Stimulated activated CD8-positive, alpha-beta memory T cell treated with anti-CD3 and anti-CD28 coated beads, Interleukin-12 subunit alpha, Interleukin-12 subunit beta, amount 100 ng/mL, for 24 hours (primary cell): Measurements from ENCODE around the gene ROBO1.
"Not testable (repeated sequence)": the region's sequence is repeated elsewhere in the genome, so short reads cannot be mapped to it uniquely, and the experiment has no call there.

Experiments used
- DNase-seq: peaks from one replicate; pipeline ENCODE4 v3.0.0-alpha.2; 2020; ENCODE audit errors: extremely low read depth

ROBO1 gene

GRCh38 chr3:79314544-79314943, 453.3 kb downstream of the ROBO1 start:
- DNase-seq, result no peak

DNA sequence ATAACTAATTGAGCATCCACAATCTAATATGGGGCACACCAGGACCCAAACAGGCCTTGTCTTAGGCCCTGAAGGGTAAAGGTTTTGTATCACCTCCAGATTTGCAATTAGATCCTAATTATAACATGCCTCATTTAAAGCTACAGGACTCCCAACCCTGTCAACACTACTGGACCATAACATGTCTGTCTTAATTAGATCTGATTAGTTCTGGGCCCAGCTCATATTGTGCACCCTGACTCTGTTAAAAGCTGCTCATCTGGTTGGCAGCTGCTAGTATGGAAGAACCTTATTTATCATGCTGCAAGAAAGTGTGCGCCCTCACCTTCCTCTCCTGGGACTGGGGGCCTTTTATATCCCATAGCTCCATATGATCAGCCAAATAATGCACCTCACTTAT, 457.8 kb downstream of the ROBO1 start:
- no peak for DNase-seq

GRCh38 chr3:79306934-79307570, 460.7 kb downstream of the ROBO1 start:
- no peak for DNase-seq

- DNase-seq, result not testable (repeated sequence)
These were observed 467.7 kb downstream of the ROBO1 start for GRCh38 chr3:79299949-79300635.

DNA sequence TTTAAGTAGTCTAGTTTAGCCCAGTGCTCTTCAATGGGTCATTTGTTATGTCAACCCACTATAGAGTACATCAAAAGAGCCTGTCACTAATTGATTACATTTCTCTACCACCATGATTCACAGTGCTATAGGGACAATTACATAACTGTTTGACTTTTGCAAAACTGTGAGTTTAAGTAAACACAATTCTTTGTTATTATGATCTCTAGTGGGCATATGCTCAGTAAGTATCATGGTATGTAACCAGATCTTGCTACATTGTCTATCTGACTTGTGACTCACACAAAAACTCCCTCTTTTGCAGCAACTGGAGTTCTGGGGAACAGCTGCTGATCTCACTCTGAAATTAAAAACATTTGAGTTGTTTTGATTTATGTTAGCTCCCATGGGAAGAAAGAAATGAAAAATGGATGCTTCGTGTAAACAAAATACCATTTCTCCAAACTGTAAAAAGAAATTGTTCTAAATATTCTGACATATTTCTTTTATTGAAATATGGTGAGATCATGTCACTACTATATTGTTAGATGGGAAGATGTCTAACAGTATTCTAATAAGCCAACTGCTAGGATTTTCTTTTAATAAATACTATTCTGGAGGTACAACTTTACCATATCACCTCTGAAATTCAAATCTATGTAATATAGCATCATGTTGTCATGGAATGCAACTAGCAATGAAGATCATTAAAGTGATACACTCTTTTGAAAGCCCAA, 470.4 kb downstream of the ROBO1 start:
- no peak for DNase-seq

- no peak for DNase-seq
These were observed 480.9 kb downstream of the ROBO1 start for GRCh38 chr3:79286882-79287281.

DNA sequence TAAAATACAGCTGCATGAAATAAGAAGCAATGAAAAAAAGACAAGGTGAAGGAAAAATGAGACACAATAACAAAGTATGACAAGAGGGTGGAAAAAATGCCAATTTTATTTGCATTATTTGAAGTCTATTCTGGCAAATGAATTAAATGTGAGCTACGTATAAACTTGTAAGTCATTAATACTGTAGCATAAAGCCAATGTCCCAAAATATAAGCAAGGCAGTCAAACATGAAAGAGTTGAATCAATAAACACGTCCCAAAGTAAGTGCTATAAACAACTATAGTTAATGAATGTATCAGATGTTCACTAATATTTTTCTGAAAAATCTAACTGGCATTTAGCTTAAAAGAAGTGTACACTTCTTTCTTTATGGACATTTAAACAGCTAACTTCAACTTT, 481.9 kb downstream of the ROBO1 start:
- no peak for DNase-seq

GRCh38 chr3:79285380-79285779, 482.4 kb downstream of the ROBO1 start:
- no peak for DNase-seq

GRCh38 chr3:79284781-79285180, 483.0 kb downstream of the ROBO1 start:
- DNase-seq, result no peak

- no peak for DNase-seq
These were observed 489.1 kb downstream of the ROBO1 start for GRCh38 chr3:79278681-79279080.

GRCh38 chr3:79268422-79268821, 499.4 kb downstream of the ROBO1 start:
- no peak for DNase-seq

GRCh38 chr3:79264892-79265291, 502.9 kb downstream of the ROBO1 start:
- DNase-seq, result no peak

DNA sequence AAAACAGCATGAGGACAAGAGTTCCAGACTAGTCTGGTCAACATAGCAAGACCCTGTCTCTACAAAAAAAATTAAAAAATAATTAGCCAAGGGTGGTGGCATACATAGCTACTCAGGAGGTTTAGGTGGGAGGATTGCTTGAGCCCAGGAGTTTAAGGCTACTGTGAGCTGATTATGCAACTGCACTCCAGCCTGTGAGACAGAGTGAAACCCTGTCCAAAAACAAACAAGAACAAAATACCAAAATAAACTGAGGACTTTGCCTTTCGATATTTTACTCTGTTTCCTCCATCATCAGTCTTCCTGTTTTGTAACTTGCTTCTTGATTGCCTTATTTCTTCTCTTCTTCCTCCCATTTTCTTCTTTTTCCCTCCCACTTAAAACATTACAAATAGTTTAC, 504.4 kb downstream of the ROBO1 start:
- no peak for DNase-seq

DNA sequence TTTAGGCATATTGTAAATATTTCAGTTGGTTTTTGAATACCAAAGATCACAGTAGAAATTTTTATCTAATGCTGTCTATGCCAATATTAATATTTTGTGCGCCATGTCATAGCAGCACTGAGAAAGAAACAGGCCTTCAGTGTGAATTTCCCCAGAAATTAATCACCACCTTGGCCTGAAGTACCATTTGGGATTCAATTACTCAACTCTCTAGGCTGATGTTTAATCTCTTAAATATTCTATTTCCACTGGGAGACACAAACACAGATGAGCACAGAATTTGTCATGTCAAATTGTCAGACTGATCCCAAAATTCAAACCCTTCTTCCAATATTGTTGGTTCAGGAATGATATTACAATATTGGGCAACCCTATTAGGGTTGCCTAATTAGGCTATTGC, 509.3 kb downstream of the ROBO1 start:
- no peak for DNase-seq

GRCh38 chr3:79257791-79258190, 510.0 kb downstream of the ROBO1 start:
- no peak for DNase-seq

DNA sequence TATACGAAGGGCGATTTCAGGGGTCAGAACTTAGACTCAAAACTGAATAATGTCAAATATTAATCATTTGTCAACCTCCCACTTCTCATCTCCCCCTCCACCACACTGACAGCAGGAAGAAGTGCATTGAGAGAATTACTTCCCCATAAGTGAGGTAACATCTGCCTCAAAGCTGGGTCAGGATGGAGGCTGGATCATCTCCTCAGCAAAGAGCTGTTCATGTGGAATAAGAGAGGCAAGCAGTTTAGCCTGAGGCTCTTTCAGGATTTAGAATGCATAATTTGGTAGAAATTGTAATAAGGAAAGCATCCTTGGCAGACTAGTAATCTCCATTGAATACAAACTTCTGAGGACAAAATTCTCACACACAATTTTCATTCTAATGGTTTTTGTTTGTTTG, 512.1 kb downstream of the ROBO1 start:
- DNase-seq, result no peak

DNA sequence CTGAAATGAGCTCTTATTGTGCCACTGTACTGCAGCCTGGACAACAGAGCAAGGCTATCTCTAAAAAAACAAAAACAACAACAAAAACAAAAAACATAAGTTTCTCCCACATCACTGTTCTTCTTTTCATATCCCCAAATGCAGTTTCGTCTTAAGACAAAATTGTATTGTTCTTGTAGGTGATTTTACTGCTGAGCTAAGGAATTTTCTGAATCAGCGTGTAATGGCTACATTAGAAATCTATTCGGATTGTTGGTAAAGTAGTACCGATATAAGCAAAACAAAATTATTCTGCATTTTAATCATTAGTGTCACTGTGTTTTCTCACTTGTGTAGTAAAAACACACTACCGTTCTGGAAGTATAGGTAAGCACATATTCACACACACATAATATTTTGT, 512.5 kb downstream of the ROBO1 start:
- DNase-seq, result no peak

DNA sequence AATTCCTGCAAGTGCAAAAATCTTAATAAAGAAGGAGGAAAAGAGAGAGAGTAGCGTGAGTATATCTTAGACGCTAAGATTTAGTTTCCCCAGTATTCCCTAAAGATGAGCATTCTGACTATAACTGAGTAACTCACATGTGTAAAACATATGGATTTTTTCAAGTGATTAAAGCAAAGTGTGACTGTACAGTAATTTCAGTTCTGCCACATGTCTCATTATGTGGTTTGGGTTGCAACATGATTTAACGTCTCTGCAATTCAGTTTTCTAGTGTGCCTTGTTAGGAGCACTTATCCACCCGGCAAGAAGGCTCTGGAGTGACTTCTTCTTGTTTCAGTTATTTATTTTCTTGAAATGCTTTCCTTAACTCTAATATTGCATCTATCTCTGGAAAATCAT, 514.1 kb downstream of the ROBO1 start:
- DNase-seq, result no peak

- no peak for DNase-seq
These were observed 514.5 kb downstream of the ROBO1 start for GRCh38 chr3:79253271-79253670.

GRCh38 chr3:79250746-79251145, 517.1 kb downstream of the ROBO1 start:
- no peak for DNase-seq

GRCh38 chr3:79249701-79250100, 518.1 kb downstream of the ROBO1 start:
- DNase-seq, result no peak

- DNase-seq, result no peak
These were observed 520.1 kb downstream of the ROBO1 start for GRCh38 chr3:79247725-79248043.
